Sigmoid colon (tissue), 7 donors: ENCODE data around the gene KRTAP1-5. TPM values are rescaled to one million over a fixed set of nuclear protein-coding genes. Genes with fewer than 3 reads are reported as not detected.

ENCODE experiments used
- DNase-seq: peaks from one replicate; pipeline ENCODE4 v3.0.0-alpha.2; 2019
- H3K27ac ChIP-seq, 4 donors: fragments of 200-600 bp; sonication (generic); one replicate each; pipeline ENCODE4 v1.5.1; 2016 to 2019; ENCODE audit warnings: mild to moderate bottlenecking in 1 of 4
- H3K27me3 ChIP-seq, 3 donors: fragments of 200-600 bp; sonication (generic); one replicate each; pipeline ENCODE4 v1.5.1; 2019; ENCODE audit warnings: mild to moderate bottlenecking in 1 of 3
- H3K36me3 ChIP-seq, 4 donors: fragments of 200-600 bp; sonication (generic); one replicate each; pipeline ENCODE4 v1.5.1; 2016 to 2019
- H3K4me1 ChIP-seq, 4 donors: fragments of 200-600 bp; sonication (generic); one replicate each; pipeline ENCODE4 v1.5.1; 2017 to 2019
- H3K4me3 ChIP-seq, 4 donors: fragments of 200-600 bp; sonication (generic); one replicate each; pipeline ENCODE4 v1.5.1; 2017 to 2019; ENCODE audit warnings: mild to moderate bottlenecking in 2 of 4, moderate library complexity in 1 of 4
- H3K9me3 ChIP-seq, 4 donors: fragments of 200-600 bp in 3 of 4; sonication (generic) in 3 of 4; one replicate each; pipeline versions ENCODE4 v1.5.1 to v1.6.1; 2013 to 2019
- EP300 ChIP-seq, 4 donors: sonication (generic); formaldehyde crosslinking; IDR thresholded peaks; one replicate each; pipeline ENCODE4 v1.6.1; 2017; ENCODE audit warnings: antibody characterized with exemption in 4 of 4
- POLR2A ChIP-seq, 2 donors: fragments of 450-650 bp; IDR thresholded peaks; one replicate each; pipeline ENCODE4 v1.6.1; 2016; ENCODE audit warnings: antibody characterized with exemption in 2 of 2, mild to moderate bottlenecking in 2 of 2, moderate library complexity in 2 of 2
- POLR2AphosphoS5 ChIP-seq, 4 donors: sonication (generic); formaldehyde crosslinking; IDR thresholded peaks; one replicate each; pipeline ENCODE4 v1.6.1; 2017; ENCODE audit warnings: antibody characterized with exemption in 4 of 4
- WGBS, 2 donors: extraction: QIAGEN DNeasy Blood & Tissue Kit; methylation state at CpG; one replicate each; pipeline ENCODE4 v1.1.7; 2013; 5-methylcytosine and 5-hydroxymethylcytosine counted together
- intact Hi-C: fragments of 100-400 bp; cut with DNase I; formaldehyde crosslinking; loops from one replicate; pipeline ENCODE4 v1.15.1; 2023
- polyA plus RNA-seq, 3 donors: library from polyadenylated mRNA; stranded (reverse); fragments of 200-250 nt; gene quantifications; one replicate each; pipeline ENCODE4 v1.2.3, GENCODE V29; 2013
- small RNA-seq, 3 donors: library from RNA; depleted of rRNA; stranded (forward); fragments of <200 nt; gene quantifications; one replicate each; pipeline ENCODE3, GENCODE V24; 2016
- total RNA-seq, 4 donors: library from RNA; depleted of rRNA; stranded (reverse); fragments of >200 nt; gene quantifications; one replicate each; pipeline ENCODE4 v1.1.0, GENCODE V29; 2016
- TF ChIP-seq, protein P1 (sequence below), 4 experiments: fragments of 450-650 bp in 3 of 4; fragments of 200-600 bp in 1 of 4; IDR thresholded peaks; one replicate each; pipeline ENCODE4 v1.5.1; 2016 to 2019; ENCODE audit warnings: antibody characterized with exemption in 4 of 4, mild to moderate bottlenecking in 3 of 4, moderate library complexity in 2 of 4
- donor health status: healthy with polysubstance abuse.
- donor health status: Bipolar disorder and iron deficiency.
- donor health status: healthy.

Gene KRTAP1-5
- total and polyA plus RNA-seq, 7 donors = not detected

DNA sequence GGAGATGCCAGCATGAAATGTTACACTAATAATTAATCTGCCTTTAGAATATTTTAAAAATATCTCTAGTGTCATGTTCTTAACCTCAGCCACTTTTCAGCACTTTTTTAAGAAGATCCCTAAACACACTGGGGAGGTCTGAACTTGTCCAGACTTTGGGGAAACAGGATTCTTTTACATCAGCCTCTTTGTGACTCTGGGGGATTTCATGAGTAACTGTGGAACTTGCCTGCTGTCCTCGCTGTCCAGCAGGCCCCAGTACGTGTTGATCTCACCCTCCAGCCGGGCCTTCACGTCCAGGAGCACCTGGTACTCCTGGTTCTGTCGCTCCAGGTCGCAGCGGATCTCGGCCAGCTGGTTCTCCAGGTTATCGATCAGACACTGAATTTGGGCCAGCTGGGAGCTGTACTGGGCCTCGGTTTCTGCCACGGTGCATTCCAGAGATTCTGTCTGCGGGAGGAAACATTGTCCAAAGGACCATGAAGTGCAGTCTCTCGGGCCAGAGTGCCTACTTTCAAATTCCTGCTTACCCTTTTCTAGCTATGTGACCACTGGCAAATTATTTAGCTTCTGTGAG lies 48.3 kb downstream of the KRTAP1-5 start:
- 82 to 94% methylated on average over 13 of the region's 13 CpGs for WGBS, 2 donors
- intact Hi-C loops = no loop called here

More for the DNA sequence above, 48.3 kb downstream of the KRTAP1-5 start:
- H3K4me1 ChIP-seq = peaks cover 0 to 8% (median 0%) of the 10 kb centered on the region in 4 donors
- TF ChIP-seq POLR2A (IDR thresholded peaks at IDR 0.05) (no peak), EP300 (IDR thresholded peaks at IDR 0.05) (no peak), POLR2AphosphoS5 (IDR thresholded peaks at IDR 0.05) (no peak)
- TF ChIP-seq, protein P1, sequence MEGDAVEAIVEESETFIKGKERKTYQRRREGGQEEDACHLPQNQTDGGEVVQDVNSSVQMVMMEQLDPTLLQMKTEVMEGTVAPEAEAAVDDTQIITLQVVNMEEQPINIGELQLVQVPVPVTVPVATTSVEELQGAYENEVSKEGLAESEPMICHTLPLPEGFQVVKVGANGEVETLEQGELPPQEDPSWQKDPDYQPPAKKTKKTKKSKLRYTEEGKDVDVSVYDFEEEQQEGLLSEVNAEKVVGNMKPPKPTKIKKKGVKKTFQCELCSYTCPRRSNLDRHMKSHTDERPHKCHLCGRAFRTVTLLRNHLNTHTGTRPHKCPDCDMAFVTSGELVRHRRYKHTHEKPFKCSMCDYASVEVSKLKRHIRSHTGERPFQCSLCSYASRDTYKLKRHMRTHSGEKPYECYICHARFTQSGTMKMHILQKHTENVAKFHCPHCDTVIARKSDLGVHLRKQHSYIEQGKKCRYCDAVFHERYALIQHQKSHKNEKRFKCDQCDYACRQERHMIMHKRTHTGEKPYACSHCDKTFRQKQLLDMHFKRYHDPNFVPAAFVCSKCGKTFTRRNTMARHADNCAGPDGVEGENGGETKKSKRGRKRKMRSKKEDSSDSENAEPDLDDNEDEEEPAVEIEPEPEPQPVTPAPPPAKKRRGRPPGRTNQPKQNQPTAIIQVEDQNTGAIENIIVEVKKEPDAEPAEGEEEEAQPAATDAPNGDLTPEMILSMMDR (IDR thresholded peaks at IDR 0.05) = no peak
- no peak overlapping the region for H3K4me3 ChIP-seq
- peaks cover 0 to 7% (median 0%) of the 10 kb centered on the region in 3 donors for H3K27me3 ChIP-seq
- no peak for DNase-seq
- H3K36me3 ChIP-seq = no peaks in the 10 kb centered on the region
- no peak overlapping the region for H3K27ac ChIP-seq
- H3K9me3 ChIP-seq = no peaks in the 10 kb centered on the region

Small RNA genes within 50 kb of the gene (small RNA-seq; reads per million reads assigned to genes)
- 0 reads per million in 3 donors for gene KRTAP3-4P

Other genes with a start within 250 kb of the KRTAP1-5 start
Only the 30 nearest of the 38 such genes appear.
- gene KRT10, start 204.6 kb downstream of the KRTAP1-5 start, total RNA-seq = 10 to 100 TPM in 1 of 4 donors, 1 to 10 TPM in 2, under 1 TPM in 1; 0.83 to 26.0 (median 6.7) TPM
- 10 to 100 TPM; 14.6 to 42.0 (median 32.4) TPM for gene KRT10, start 204.6 kb downstream of the KRTAP1-5 start, polyA plus RNA-seq
- not detected for gene KRT12, start 160.0 kb downstream of the KRTAP1-5 start, total RNA-seq
- 1 to 10 TPM; 1.2 to 1.8 (median 1.3) TPM for gene KRT12, start 160.0 kb downstream of the KRTAP1-5 start, polyA plus RNA-seq
- gene KRT20, start 142.0 kb downstream of the KRTAP1-5 start, total RNA-seq = 1 to 10 TPM in 2 of 4 donors, not detected in 2; 1.4 to 2.1 TPM
- gene KRT20, start 142.0 kb downstream of the KRTAP1-5 start, polyA plus RNA-seq = 1,000 to 10,000 TPM; 1,034 to 2,181 (median 1,227) TPM
- under 1 TPM in 1 of 4 donors, not detected in 3; 0.27 TPM for gene KRT23, start 89.6 kb downstream of the KRTAP1-5 start, total RNA-seq
- gene KRT23, start 89.6 kb downstream of the KRTAP1-5 start, polyA plus RNA-seq = 1 to 10 TPM in 1 of 3 donors, under 1 TPM in 2; 0.35 to 3.7 (median 0.60) TPM
- not detected for gene KRT39, start 60.3 kb downstream of the KRTAP1-5 start, total RNA-seq
- gene KRT39, start 60.3 kb downstream of the KRTAP1-5 start, polyA plus RNA-seq = under 1 TPM in 1 of 3 donors, not detected in 2; 0.07 TPM
- not detected for gene KRT40, start 42.9 kb downstream of the KRTAP1-5 start, total RNA-seq
- gene KRT40, start 42.9 kb downstream of the KRTAP1-5 start, polyA plus RNA-seq = under 1 TPM in 2 of 3 donors, not detected in 1; 0.16 to 0.60 TPM
- gene KRTAP3-3, start 33.0 kb downstream of the KRTAP1-5 start, total RNA-seq = not detected
- not detected for gene KRTAP3-3, start 33.0 kb downstream of the KRTAP1-5 start, polyA plus RNA-seq
- gene KRTAP3-2, start 27.3 kb downstream of the KRTAP1-5 start, total RNA-seq = not detected
- gene KRTAP3-2, start 27.3 kb downstream of the KRTAP1-5 start, polyA plus RNA-seq = not detected
- not detected for gene KRTAP3-1, start 18.1 kb downstream of the KRTAP1-5 start, total RNA-seq
- not detected for gene KRTAP3-1, start 18.1 kb downstream of the KRTAP1-5 start, polyA plus RNA-seq
- not detected for gene KRTAP1-4, start 3.0 kb upstream of the KRTAP1-5 start, total RNA-seq
- not detected for gene KRTAP1-4, start 3.0 kb upstream of the KRTAP1-5 start, polyA plus RNA-seq
- not detected for gene KRTAP1-3, start 7.7 kb upstream of the KRTAP1-5 start, total RNA-seq
- gene KRTAP1-3, start 7.7 kb upstream of the KRTAP1-5 start, polyA plus RNA-seq = not detected
- gene KRTAP1-1, start 14.2 kb upstream of the KRTAP1-5 start, total RNA-seq = not detected
- not detected for gene KRTAP1-1, start 14.2 kb upstream of the KRTAP1-5 start, polyA plus RNA-seq
- not detected for gene KRTAP2-1, start 20.1 kb upstream of the KRTAP1-5 start, total RNA-seq
- not detected for gene KRTAP2-1, start 20.1 kb upstream of the KRTAP1-5 start, polyA plus RNA-seq
- gene KRTAP2-2, start 28.0 kb upstream of the KRTAP1-5 start, total RNA-seq = not detected
- not detected for gene KRTAP2-2, start 28.0 kb upstream of the KRTAP1-5 start, polyA plus RNA-seq
- not detected for gene KRTAP2-3, start 32.9 kb upstream of the KRTAP1-5 start, total RNA-seq
- gene KRTAP2-3, start 32.9 kb upstream of the KRTAP1-5 start, polyA plus RNA-seq = not detected
- not detected for gene KRTAP2-4, start 38.7 kb upstream of the KRTAP1-5 start, total RNA-seq
- not detected for gene KRTAP2-4, start 38.7 kb upstream of the KRTAP1-5 start, polyA plus RNA-seq
- gene KRTAP4-7, start 56.9 kb upstream of the KRTAP1-5 start, total RNA-seq = not detected
- gene KRTAP4-7, start 56.9 kb upstream of the KRTAP1-5 start, polyA plus RNA-seq = not detected
- not detected for gene KRTAP4-8, start 70.9 kb upstream of the KRTAP1-5 start, total RNA-seq
- not detected for gene KRTAP4-8, start 70.9 kb upstream of the KRTAP1-5 start, polyA plus RNA-seq
- not detected for gene KRTAP4-16, start 75.0 kb upstream of the KRTAP1-5 start, total RNA-seq
- not detected for gene KRTAP4-16, start 75.0 kb upstream of the KRTAP1-5 start, polyA plus RNA-seq
- gene KRTAP4-9, start 78.2 kb upstream of the KRTAP1-5 start, total RNA-seq = not detected
- not detected for gene KRTAP4-9, start 78.2 kb upstream of the KRTAP1-5 start, polyA plus RNA-seq
- gene KRTAP4-11, start 91.2 kb upstream of the KRTAP1-5 start, total RNA-seq = not detected
- not detected for gene KRTAP4-11, start 91.2 kb upstream of the KRTAP1-5 start, polyA plus RNA-seq
- not detected for gene KRTAP4-12, start 97.0 kb upstream of the KRTAP1-5 start, total RNA-seq
- not detected for gene KRTAP4-12, start 97.0 kb upstream of the KRTAP1-5 start, polyA plus RNA-seq
- gene KRTAP4-6, start 113.3 kb upstream of the KRTAP1-5 start, total RNA-seq = not detected
- gene KRTAP4-6, start 113.3 kb upstream of the KRTAP1-5 start, polyA plus RNA-seq = not detected
- not detected for gene KRTAP4-5, start 122.6 kb upstream of the KRTAP1-5 start, total RNA-seq
- not detected for gene KRTAP4-5, start 122.6 kb upstream of the KRTAP1-5 start, polyA plus RNA-seq
- gene KRTAP4-4, start 133.5 kb upstream of the KRTAP1-5 start, total RNA-seq = not detected
- gene KRTAP4-4, start 133.5 kb upstream of the KRTAP1-5 start, polyA plus RNA-seq = not detected
- not detected for gene KRTAP4-3, start 141.0 kb upstream of the KRTAP1-5 start, total RNA-seq
- gene KRTAP4-3, start 141.0 kb upstream of the KRTAP1-5 start, polyA plus RNA-seq = not detected
- gene KRTAP4-2, start 151.0 kb upstream of the KRTAP1-5 start, total RNA-seq = not detected
- not detected for gene KRTAP4-2, start 151.0 kb upstream of the KRTAP1-5 start, polyA plus RNA-seq
- gene KRTAP4-1, start 157.7 kb upstream of the KRTAP1-5 start, total RNA-seq = not detected
- 1 to 10 TPM in 1 of 3 donors, not detected in 2; 1.4 TPM for gene KRTAP4-1, start 157.7 kb upstream of the KRTAP1-5 start, polyA plus RNA-seq
- not detected for gene KRTAP9-1, start 162.7 kb upstream of the KRTAP1-5 start, total RNA-seq
- gene KRTAP9-1, start 162.7 kb upstream of the KRTAP1-5 start, polyA plus RNA-seq = not detected
- gene KRTAP9-2, start 199.4 kb upstream of the KRTAP1-5 start, total RNA-seq = not detected
- not detected for gene KRTAP9-2, start 199.4 kb upstream of the KRTAP1-5 start, polyA plus RNA-seq